ENCODE data around the gene MAGI2. TPM values are rescaled to one million over a fixed set of nuclear protein-coding genes. Genes with fewer than 3 reads are reported as not detected.

Gene MAGI2
- total RNA-seq, 1 donor from 2014 or later: 13.3 TPM

DNA sequence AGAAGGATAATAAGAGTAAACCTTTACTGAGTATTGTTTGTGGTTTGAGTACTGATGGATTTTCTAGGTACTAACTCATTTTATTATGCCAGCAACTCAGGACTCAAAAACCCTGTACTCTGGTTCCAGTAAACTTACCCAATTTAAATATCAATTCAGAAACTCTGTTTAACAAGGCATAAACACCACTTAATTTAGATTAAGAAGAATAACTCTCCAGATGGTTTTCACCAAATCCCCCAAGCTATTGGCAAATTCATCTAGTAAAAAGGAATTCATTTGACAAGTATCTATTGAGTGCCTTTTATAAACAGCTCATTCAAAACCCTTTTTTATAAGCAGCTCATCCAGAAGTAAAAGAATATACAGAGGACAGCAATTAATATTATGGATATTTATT, 1082.5 kb downstream of the MAGI2 start:
- no peaks in the 10 kb centered on the region for H3K27me3 Mint-ChIP-seq
- no peak overlapping the region for H3K4me3 Mint-ChIP-seq
- H3K27ac Mint-ChIP-seq: no peak overlapping the region
- no peak for DNase-seq (ENCODE audit: extremely low spot score, unreplicated experiment)
- TF ChIP-seq, protein P1, sequence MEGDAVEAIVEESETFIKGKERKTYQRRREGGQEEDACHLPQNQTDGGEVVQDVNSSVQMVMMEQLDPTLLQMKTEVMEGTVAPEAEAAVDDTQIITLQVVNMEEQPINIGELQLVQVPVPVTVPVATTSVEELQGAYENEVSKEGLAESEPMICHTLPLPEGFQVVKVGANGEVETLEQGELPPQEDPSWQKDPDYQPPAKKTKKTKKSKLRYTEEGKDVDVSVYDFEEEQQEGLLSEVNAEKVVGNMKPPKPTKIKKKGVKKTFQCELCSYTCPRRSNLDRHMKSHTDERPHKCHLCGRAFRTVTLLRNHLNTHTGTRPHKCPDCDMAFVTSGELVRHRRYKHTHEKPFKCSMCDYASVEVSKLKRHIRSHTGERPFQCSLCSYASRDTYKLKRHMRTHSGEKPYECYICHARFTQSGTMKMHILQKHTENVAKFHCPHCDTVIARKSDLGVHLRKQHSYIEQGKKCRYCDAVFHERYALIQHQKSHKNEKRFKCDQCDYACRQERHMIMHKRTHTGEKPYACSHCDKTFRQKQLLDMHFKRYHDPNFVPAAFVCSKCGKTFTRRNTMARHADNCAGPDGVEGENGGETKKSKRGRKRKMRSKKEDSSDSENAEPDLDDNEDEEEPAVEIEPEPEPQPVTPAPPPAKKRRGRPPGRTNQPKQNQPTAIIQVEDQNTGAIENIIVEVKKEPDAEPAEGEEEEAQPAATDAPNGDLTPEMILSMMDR (conservative IDR thresholded peaks at IDR 0.05): no peak
- H3K9me3 Mint-ChIP-seq: no peaks in the 10 kb centered on the region
- H3K4me1 Mint-ChIP-seq (ENCODE audit: unreplicated experiment): no peaks in the 10 kb centered on the region
- no peaks in the 10 kb centered on the region for H3K36me3 Mint-ChIP-seq

DNA sequence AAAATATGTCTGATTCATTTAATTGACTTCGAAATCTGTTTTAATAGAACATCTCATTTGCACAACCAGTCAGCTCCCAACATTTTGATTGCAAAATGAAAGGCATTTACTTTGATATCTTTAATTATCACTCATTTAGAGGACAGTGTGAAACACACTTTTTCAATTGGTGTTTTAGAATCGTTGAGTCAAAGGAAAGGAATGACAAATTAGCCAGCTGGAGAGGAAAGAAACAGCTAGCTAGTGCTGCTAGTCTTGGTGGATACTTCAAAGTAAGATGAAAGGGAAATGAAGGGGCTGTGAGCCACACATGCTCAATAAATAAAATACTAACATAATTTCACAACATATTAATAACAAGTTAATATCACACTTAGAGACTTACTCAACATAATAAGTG, 1084.7 kb downstream of the MAGI2 start:
- no peaks in the 10 kb centered on the region for H3K9me3 Mint-ChIP-seq
- H3K36me3 Mint-ChIP-seq: no peaks in the 10 kb centered on the region
- no peak overlapping the region for H3K27ac Mint-ChIP-seq
- H3K4me3 Mint-ChIP-seq: no peak overlapping the region
- no peak for DNase-seq (ENCODE audit: extremely low spot score, unreplicated experiment)
- H3K4me1 Mint-ChIP-seq (ENCODE audit: unreplicated experiment): no peaks in the 10 kb centered on the region
- TF ChIP-seq, protein P1 (conservative IDR thresholded peaks at IDR 0.05): no peak
- no peaks in the 10 kb centered on the region for H3K27me3 Mint-ChIP-seq

DNA sequence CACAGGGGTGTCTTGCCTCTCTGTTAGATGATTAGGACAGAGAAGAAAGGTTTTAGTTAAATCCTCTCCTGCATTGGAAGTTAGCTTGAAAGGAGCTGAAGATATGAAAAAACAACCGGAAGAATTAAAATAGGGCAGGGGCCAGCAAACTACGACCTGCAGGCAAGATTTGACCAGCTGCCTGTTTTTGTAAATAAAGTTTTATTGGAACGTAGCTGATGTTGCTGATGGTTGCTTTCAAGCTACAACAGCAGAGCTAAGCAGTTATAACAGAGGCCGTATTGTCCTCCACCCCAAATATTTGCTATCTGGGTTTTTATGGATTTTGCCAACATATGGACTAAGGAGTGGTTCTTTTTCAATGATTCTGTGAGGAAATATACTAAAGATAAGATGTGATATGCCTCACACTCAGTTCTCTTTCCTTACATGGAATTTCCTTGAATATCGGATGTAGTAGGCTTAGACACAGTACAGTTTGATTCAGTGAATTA, 1086.1 kb downstream of the MAGI2 start:
- Mint-ChIP-seq H3K27ac (no peak overlapping the region), H3K36me3 (no peaks in the 10 kb centered on the region), H3K4me3 (no peak overlapping the region), H3K9me3 (no peaks in the 10 kb centered on the region), H3K4me1 (ENCODE audit: unreplicated experiment) (no peaks in the 10 kb centered on the region), H3K27me3 (no peaks in the 10 kb centered on the region)
- no peak for DNase-seq (ENCODE audit: extremely low spot score, unreplicated experiment)
- TF ChIP-seq, protein P1 (conservative IDR thresholded peaks at IDR 0.05): no peak

DNA sequence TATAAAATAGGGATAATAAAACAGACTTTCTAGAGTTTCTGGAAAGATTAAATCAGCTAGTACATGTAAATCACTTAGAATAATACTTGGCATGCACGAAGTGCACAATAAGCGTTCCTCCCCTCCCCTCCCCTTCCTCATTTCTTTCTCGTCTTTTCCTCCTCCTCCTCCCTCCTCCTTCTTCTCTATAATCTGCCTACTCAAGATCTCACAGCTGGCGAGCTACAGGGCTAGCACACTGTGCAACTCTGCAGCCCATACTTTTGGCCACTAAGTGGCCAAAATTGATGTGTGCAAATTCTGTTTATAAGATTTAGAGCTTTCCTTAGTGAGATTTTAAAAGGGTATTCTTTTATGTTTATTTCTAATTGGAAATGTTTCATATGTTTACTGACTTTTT, 1089.6 kb downstream of the MAGI2 start:
- Mint-ChIP-seq H3K27me3 (no peaks in the 10 kb centered on the region), H3K4me1 (ENCODE audit: unreplicated experiment) (no peaks in the 10 kb centered on the region), H3K27ac (no peak overlapping the region), H3K36me3 (peaks cover 4% of the 10 kb centered on the region), H3K4me3 (no peak overlapping the region), H3K9me3 (no peaks in the 10 kb centered on the region)
- TF ChIP-seq, protein P1 (conservative IDR thresholded peaks at IDR 0.05): no peak
- DNase-seq (ENCODE audit: extremely low spot score, unreplicated experiment): no peak

DNA sequence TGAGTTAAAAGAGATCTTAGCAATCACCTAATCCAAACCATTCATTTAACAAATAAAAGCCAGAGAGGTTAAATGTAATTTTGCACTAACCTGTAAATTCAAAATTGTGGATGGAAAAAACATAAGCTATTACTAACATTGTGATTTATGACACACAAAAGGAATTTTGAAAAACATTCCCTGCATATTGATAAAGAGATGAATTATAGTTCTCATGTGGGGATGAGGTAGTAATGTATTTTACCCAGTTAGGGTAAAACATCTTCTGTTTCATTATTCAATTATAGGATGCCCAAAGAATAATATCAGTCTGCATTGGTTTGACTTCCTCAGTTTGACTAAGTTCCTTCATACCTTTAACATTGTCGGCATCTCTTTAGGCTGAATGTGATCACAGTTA, 1093.6 kb downstream of the MAGI2 start:
- Mint-ChIP-seq H3K4me3 (no peak overlapping the region), H3K27me3 (peaks cover 1% of the 10 kb centered on the region), H3K4me1 (ENCODE audit: unreplicated experiment) (no peaks in the 10 kb centered on the region), H3K27ac (no peak overlapping the region), H3K36me3 (peaks cover 4% of the 10 kb centered on the region), H3K9me3 (no peaks in the 10 kb centered on the region)
- TF ChIP-seq, protein P1 (conservative IDR thresholded peaks at IDR 0.05): no peak
- DNase-seq (ENCODE audit: extremely low spot score, unreplicated experiment): no peak

DNA sequence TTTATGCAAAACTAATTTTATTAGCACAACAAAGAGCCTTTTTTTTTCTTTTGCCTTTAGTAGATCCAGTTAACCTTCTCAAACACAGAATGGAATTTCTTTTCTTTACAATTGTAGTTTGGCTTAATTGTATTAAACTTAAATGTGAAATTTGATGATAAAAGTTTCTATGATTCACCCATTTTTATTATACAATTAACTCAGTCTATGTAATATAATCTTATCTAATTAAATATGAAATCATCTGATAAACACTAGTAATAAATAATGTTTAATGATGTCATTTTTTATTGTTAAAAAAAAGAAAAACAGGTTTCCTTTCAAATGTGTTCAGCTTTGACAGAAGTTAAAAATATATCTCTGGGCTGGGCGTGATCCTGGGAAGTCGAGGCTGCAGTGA, 1095.8 kb downstream of the MAGI2 start:
- peaks cover 4% of the 10 kb centered on the region for H3K36me3 Mint-ChIP-seq
- H3K27ac Mint-ChIP-seq: no peak overlapping the region
- H3K27me3 Mint-ChIP-seq: peaks cover 15% of the 10 kb centered on the region
- H3K9me3 Mint-ChIP-seq: peaks cover 4% of the 10 kb centered on the region
- H3K4me1 Mint-ChIP-seq (ENCODE audit: unreplicated experiment): no peaks in the 10 kb centered on the region
- TF ChIP-seq, protein P1 (conservative IDR thresholded peaks at IDR 0.05): no peak
- no peak overlapping the region for H3K4me3 Mint-ChIP-seq
- no peak for DNase-seq (ENCODE audit: extremely low spot score, unreplicated experiment)
